GM12801 (cell line): ENCODE results near the gene ATP6V1D.

Source experiments
- TF ChIP-seq, protein P1 (sequence below): IDR thresholded peaks from one replicate; pipeline ENCODE4 v1.5.1; 2011; ENCODE audit warnings: control low read depth; ENCODE audit not compliant: insufficient read length; ENCODE audit errors: extremely low read depth

The ATP6V1D gene

DNA sequence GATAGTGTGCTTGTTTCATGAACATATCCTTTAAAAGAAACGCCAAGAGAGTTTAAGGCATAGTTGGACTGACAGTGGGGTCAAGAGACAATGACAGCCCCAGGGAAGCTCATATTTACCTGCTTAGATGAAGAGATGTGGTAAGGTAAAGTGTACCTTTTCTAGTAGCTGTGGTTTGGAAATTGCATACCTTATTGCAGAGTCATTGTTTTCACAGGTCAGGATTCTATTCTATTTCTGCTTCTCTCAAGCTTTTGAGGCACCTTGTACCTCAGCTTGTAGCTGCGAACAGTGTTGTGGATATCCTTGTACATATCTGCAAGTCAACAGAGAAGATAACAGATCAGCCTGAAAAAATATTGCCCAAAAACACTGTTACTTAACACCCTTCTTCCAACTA lies 47.7 kb downstream of the ATP6V1D start:
- TF ChIP-seq, protein P1, sequence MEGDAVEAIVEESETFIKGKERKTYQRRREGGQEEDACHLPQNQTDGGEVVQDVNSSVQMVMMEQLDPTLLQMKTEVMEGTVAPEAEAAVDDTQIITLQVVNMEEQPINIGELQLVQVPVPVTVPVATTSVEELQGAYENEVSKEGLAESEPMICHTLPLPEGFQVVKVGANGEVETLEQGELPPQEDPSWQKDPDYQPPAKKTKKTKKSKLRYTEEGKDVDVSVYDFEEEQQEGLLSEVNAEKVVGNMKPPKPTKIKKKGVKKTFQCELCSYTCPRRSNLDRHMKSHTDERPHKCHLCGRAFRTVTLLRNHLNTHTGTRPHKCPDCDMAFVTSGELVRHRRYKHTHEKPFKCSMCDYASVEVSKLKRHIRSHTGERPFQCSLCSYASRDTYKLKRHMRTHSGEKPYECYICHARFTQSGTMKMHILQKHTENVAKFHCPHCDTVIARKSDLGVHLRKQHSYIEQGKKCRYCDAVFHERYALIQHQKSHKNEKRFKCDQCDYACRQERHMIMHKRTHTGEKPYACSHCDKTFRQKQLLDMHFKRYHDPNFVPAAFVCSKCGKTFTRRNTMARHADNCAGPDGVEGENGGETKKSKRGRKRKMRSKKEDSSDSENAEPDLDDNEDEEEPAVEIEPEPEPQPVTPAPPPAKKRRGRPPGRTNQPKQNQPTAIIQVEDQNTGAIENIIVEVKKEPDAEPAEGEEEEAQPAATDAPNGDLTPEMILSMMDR: no peak
